GM18951 (cell line): ENCODE results near the gene HOMER2.

ENCODE experiments used
- POLR2A ChIP-seq: IDR thresholded peaks from 4 replicates; pipeline ENCODE4 v1.6.1; 2011; ENCODE audit warnings: mild to moderate bottlenecking; ENCODE audit not compliant: insufficient read length, insufficient read depth; ENCODE audit errors: extremely low read depth
- in situ Hi-C: fragments of 300-500 bp; cut with MboI; formaldehyde crosslinking; loops from one replicate; pipeline ENCODE4 v1.12.0; 2022; ENCODE audit warnings: low sequenced_read_pairs, mixed read lengths, inconsistent platforms; ENCODE audit not compliant: unreplicated experiment

HOMER2 gene

DNA sequence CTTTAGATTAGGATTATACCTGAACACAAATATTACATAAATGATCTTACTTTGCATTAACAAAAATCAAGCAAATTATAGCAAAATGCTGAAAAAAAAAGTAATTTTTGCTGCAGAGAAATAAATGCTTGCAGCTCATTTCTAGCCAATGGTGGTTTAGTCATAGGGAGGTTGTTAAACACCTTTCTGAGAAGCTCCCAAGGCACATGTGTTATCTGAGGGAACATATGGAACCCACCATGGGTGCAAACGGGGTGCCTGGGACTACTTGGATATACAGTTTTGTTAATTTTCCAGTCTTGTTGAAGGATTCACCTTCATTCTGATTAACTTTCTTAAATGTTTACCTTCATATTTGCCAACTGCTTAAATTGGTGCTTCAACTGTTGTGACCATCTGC lies 24.6 kb upstream of the HOMER2 start:
- in situ Hi-C loops: no loop called here
- TF ChIP-seq POLR2A: no peak

DNA sequence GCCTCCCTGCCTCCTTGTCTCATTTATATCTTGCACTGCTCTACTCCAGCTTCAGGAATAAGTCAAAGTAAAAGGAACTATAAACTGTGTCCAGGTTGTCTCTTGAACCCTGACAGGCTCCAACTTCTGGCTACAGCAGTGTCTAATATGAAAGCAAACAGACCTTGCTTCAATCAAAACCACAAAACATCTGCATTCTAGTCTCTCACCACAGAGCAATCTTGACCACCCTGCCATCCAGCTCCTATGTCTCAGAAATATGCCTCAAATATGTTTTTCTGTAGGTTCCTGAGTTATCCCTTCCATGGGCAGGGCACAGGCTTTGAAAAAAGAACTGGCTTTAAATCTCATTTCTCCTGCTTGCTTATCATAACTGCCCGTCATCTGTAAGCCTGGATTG lies 20.5 kb upstream of the HOMER2 start:
- no peak for TF ChIP-seq POLR2A
- in situ Hi-C loops: no loop called here

DNA sequence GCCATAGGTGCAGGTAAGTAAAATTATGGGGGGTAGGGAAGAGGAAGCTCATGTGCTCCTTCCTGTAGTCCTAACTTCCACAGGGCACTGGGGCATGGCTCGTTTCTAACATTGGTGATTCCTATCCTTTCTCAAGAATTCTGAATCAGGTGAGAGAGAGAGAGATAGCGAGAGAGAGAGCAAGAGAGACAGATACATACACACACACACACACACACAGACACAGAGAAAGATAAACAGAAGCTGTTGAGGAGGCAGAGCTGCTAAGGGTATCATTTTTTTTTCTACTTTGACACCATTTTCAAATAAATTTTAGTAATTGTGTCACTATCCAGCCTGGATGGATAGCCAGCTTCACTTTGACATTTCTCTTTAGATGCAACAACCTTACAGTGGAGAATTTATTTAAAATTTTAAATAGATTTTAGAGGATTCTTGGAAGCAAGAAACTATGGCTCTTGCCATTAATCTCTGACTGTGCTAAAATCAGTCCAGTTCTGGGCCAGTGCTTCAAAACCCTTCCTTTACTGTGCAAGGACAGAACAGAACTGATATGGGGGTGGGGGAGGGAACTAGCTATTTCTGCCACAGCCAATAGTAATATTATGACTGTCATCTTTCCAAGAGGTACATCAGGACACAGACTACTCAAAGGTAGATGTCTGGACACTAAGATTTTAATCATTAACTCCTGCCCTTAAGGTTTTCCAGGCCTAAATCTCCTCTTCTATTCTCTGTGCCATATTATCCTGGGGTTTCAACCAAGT lies 18.9 kb upstream of the HOMER2 start:
- in situ Hi-C loops: no loop called here
- TF ChIP-seq POLR2A: no peak

DNA sequence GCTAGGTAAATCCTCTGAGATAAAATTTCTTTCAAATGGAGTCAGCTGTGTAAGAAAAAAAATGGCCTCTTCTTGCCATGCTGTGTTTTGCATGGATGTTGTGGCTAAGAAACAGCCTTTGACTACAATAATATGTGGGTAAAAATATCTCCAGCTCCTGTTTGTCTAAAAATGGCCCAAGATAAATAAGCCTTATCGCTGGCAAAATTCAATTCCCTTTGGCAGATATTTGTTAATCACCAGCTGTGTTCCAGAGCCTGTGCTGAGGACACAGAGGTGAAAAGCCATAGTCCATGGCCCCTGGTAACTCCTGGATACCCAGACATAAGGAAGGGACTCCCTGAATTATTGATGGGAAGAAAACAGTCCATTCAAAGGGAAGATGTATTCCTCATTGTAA lies 18.2 kb upstream of the HOMER2 start:
- TF ChIP-seq POLR2A: no peak
- in situ Hi-C loops: no loop called here

DNA sequence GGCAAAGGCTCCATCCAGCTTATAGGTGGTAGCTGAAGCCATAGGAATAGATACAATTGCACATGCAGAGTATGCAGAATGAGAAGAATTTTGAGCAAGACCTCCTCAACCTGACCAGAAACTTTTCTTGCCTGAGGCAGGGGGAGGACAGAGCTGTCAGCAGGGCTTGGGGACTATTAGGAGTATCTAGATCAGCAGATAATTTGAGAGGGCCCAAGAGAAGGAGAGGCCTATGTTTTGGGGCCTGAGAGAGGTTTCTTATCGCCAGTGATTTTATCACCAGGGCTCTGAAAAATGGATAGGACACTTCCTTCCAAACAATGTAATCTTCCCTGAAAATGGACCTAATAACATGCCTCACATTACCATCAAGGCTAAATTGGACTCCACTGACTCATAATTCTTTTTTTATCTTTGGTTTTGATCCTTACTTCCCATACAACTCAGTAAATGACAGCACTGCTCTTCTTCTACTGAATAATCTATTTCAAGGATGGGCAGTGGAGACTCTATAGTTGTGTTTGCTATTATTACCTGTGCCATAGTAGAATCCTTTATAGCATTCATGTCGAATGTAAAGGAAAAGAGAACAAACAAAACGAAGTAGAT lies 17.7 kb upstream of the HOMER2 start:
- TF ChIP-seq POLR2A: no peak
- in situ Hi-C loops: no loop called here

DNA sequence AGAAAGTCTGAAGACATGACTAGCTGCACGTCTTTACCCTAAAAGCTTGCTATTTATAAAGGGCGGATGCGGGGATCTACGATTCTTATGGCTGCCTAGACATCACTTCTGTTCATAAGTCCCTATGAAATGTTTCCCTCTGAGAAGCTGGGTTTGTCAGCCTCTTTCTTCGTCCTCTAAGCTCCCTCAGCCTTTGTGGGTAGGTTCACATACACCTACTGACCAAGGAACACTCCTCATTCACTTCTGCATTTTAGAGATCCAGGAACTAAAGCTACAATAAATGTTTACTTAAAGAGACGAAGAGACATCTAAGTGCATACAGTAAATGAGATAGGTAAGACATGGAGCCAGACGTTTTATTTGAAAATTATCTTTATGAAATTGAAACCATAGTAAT lies 16.8 kb upstream of the HOMER2 start:
- in situ Hi-C loops: no loop called here
- no peak for TF ChIP-seq POLR2A

DNA sequence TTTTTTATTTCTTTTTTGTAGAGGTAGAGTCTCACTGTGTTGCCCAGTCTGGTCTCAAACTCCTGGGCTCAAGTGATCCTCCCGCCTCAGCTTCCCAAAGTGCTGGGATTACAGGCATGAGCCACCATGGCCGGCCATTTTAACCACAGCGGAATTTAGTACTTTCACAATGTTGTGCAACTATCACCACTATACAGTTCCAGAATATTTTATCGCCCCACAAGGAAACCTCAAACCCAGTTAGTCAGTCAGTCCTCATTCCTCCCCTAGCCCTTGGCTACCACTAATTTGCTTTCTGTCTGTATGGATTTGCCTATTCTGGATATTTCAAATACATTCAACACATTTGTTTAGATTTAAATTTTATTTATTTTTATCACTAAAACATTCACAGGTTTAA lies 15.5 kb upstream of the HOMER2 start:
- TF ChIP-seq POLR2A: no peak
- in situ Hi-C loops: no loop called here

DNA sequence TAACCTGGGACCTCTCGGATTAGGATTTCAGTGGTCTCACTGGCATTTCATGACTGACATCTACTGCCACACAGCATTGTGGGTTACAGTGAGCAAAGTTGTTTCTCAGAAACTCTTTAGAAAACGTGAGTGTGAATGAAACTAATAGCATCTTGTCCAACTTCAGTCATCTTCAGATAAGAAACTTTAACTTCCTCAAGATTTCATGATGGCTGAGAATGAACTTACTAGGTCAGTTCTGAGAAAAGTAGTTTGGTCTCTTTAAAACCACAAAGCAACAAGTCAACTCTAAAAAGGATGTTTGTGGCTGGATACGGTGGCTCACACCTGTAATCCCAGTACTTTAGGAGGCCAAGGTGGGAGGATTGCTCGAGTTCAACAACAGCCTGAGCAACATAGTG lies 14.2 kb upstream of the HOMER2 start:
- TF ChIP-seq POLR2A: no peak
- in situ Hi-C loops: no loop called here

DNA sequence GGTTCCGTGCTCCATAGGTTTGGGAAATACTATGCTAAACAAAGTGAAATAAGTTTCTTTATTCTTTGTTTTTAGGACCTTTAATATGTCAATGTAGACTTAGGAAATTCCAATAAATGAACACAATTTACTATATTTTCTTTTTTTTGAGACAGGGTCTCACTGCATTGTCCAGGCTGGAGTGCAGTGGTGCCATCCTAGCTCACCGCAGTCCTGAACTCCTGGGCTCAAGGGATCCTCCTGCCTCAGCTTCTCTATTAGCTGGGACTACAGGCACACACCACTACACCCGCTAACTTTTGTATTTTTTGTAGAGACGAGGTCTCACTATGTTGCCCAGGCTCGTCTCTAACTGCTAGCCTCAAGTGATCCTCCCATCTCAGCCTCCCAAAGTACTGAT lies 12.4 kb upstream of the HOMER2 start:
- in situ Hi-C loops: no loop called here
- no peak for TF ChIP-seq POLR2A

DNA sequence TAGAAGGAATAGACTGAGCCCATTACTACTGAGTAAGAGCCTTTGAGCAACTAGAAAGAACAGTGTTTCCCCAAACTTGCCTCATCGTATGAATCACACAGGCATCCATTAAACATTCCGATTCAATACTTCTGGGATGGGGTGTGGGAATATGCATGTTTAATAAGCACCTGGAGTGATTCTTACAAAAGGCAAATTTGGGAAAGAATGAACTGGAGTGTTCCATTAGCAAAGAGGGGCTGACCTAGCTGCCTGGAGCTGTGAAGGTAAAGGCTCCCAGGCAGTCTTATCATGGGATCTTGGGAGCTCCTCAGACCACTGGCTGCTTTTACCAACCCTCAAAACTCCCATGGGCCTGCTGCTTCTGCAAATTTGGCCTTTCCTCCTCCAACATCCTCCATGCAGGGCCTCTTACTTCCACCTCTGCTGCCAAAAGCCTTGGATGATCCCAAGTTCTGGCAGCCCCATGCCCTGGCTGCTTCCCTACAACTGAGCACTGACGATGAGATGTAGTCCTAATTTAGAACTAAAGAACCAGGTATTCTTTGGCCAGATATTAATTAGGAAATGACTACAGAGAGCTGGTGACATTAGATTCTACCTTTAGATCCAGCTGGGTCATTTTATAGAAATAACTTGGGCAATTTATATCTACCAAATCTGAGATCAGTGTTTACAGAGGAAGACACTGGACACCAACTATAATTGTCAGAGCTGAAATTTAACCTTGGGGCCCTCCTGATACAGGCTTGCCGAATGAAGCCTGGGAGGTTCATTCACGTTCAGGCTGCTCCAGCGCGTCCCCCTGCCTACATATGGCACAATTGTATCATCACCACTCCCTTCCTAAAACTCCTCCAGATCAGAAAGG lies 11.2 kb upstream of the HOMER2 start:
- in situ Hi-C loops: no loop called here
- TF ChIP-seq POLR2A: no peak

DNA sequence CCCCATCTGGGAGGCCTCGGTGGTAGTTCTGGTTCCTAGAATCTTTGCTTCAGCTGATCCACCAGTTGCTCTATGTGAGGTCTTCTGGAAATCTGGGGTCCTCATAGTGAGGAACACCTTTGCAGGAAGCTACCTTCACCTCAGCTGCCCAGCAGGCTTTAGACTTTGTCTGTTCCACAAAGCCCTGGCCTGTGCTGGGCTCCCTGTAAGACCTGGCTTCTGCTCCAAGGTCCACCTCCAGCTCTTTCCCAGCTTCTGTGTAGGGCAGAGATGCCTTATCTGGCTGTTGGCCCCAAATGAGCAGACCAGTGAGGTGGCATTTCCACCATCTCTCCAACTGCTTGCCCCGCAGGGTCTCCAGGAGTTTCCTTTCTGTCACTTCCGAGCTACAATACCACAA lies 8.2 kb upstream of the HOMER2 start:
- in situ Hi-C loops: no loop called here

DNA sequence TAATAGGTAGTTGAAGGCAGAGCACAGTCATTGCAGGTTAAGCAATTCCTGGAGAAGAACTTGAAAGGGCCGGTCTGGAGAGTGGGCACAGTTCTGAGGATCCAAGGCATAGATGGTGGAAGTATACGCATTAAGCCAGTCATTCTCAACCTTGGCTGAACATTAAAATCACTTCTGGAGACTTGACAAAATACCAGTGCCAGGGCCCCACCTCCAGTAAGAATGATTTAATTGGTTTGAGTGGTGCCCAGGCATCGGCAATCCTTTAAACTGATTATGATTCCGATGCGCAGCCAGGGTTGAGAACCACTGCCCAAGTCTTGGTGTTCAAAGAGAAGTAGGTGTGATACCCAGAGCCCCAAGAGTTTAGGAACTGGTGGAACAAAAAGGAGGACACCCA lies 6.9 kb upstream of the HOMER2 start:
- TF ChIP-seq POLR2A: no peak
- in situ Hi-C loops: no loop called here

More for the DNA sequence above, 8.2 kb upstream of the HOMER2 start:
- no peak for TF ChIP-seq POLR2A

DNA sequence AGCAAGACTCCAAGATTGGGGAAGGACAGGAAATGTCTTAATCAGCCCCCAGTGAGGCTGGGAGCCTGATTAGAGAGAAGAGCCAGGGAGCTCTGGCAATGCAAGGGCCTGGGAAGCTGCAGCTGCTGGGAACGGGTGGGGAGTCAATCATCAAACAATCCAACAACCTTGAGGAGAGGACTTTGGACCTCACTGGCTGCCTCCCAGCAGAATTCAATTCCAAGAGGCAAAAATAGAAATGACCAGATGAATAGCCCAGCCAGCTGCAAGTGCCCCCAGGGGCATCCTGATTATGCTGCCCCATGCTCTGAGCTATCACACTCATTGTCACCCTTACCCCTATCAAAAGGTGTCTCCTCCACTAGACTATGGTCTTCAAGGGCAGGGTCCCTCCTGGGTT lies 6.1 kb upstream of the HOMER2 start:
- TF ChIP-seq POLR2A: no peak
- in situ Hi-C loops: no loop called here

DNA sequence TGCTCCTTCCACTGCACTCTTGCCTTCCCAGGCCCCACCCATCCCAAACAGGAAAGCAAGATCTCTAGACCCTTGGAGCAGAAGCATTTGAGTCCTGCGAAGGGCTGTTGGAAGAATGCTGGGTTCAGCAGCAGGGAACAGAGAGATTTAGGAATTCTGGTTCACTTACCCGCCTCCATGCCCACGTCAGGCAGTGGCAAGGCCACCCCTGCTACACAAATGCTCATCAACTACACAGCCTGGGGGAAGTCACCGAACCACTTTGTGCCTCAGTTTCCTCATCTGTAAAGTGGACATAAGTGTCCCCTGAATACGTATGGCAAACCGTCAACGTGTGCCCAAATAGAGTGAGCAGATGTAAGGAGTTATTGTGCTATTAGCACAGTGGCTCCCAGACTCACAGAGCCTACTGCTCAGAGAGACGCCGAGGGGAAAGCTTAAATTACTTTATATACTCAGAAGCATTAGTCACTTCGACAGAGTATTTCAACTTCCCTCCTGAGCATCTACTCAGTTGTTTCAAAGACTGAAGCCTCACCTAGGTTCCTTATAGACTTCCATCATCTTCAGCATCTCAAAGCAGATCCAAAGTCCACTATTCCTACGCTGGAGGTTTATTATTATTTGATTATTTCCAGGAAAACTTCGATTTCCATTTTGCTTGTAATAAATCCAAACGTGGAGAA lies 905 bp downstream of the HOMER2 start:
- no peak for TF ChIP-seq POLR2A

More for the DNA sequence above, 905 bp downstream of the HOMER2 start:
- in situ Hi-C loops: no loop called here
